Nephron progenitor cell (in vitro differentiated cells): Measurements from ENCODE around the gene SMIM13.

Experiments
- DNase-seq: peaks from one replicate; pipeline ENCODE4 v3.0.0; 2021
- H3K27ac Mint-ChIP-seq: 2 replicates; pipeline ENCODE4 v1.8.0; 2021; ENCODE audit warnings: mild to moderate bottlenecking, moderate library complexity, mixed read lengths
- H3K27me3 Mint-ChIP-seq: 2 replicates; pipeline ENCODE4 v1.8.0; 2021; ENCODE audit warnings: mild to moderate bottlenecking, low read depth, mixed read lengths; ENCODE audit not compliant: poor library complexity
- H3K36me3 Mint-ChIP-seq: 2 replicates; pipeline ENCODE4 v1.8.0; 2021; ENCODE audit warnings: low read depth, mixed read lengths
- H3K4me1 Mint-ChIP-seq: 2 replicates; pipeline ENCODE4 v1.8.0; 2021; ENCODE audit warnings: mixed read lengths
- H3K4me3 Mint-ChIP-seq: 2 replicates; pipeline ENCODE4 v1.8.0; 2021; ENCODE audit warnings: mild to moderate bottlenecking, moderate library complexity, mixed read lengths
- H3K9me3 Mint-ChIP-seq: 2 replicates; pipeline ENCODE4 v1.8.0; 2021; ENCODE audit warnings: mild to moderate bottlenecking, moderate library complexity, mixed read lengths
- TF ChIP-seq, protein P1 (sequence below): fragments of 200-600 bp; sonication (generic); IDR thresholded peaks from 2 replicates; pipeline ENCODE4 v1.5.0; 2021; ENCODE audit warnings: antibody characterized with exemption

The SMIM13 gene

DNA sequence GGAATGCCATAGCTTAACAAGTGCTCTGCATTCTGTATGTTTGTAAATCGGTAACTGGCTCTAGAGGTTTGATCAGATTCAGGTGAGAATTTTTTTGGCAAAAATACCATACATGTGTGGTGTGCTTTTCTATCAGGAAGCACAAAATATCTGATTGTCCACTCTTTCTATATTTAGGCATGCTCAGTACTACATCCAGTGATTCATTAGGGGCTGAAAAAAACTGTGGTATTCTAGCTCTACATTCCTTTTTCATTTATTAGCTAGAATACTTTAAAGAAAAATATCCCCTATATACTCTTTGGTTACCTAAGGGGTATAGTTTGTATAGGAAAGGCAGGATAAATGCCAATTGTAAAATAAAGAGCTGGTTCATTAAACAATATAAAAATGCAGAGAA lies 38.9 kb upstream of the SMIM13 start:
- Mint-ChIP-seq H3K9me3 (no peaks in the 10 kb centered on the region), H3K36me3 (no peaks in the 10 kb centered on the region)
- TF ChIP-seq, protein P1, sequence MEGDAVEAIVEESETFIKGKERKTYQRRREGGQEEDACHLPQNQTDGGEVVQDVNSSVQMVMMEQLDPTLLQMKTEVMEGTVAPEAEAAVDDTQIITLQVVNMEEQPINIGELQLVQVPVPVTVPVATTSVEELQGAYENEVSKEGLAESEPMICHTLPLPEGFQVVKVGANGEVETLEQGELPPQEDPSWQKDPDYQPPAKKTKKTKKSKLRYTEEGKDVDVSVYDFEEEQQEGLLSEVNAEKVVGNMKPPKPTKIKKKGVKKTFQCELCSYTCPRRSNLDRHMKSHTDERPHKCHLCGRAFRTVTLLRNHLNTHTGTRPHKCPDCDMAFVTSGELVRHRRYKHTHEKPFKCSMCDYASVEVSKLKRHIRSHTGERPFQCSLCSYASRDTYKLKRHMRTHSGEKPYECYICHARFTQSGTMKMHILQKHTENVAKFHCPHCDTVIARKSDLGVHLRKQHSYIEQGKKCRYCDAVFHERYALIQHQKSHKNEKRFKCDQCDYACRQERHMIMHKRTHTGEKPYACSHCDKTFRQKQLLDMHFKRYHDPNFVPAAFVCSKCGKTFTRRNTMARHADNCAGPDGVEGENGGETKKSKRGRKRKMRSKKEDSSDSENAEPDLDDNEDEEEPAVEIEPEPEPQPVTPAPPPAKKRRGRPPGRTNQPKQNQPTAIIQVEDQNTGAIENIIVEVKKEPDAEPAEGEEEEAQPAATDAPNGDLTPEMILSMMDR = no peak

DNA sequence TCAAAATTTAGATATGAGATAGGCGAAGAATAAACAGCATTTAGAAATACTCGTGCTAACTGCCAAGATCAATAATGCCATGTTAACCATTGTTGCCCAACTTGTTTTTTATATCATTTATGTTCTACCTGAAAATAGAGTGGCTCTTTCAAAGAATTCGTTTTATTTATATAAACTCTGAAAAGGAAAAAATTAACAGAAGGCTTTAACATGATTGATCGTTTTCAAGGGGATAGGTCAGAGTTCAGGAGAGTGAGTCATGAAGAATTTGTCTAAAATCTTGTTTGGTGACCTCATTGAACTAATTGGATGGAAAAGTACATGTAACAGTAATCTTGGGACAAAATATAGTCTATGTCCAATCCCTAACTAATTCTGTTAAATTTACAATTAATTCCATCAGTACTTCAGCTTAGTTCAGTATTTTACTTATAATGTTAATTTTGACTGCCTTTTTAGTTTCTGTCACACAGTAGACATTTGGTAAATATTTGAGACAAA lies 38.5 kb upstream of the SMIM13 start:
- Mint-ChIP-seq H3K27ac (no peak overlapping the region), H3K27me3 (peaks cover 6% of the 10 kb centered on the region), H3K9me3 (no peaks in the 10 kb centered on the region), H3K4me1 (no peaks in the 10 kb centered on the region), H3K36me3 (no peaks in the 10 kb centered on the region), H3K4me3 (no peak overlapping the region)
- TF ChIP-seq, protein P1 = no peak
- no peak for DNase-seq

More for the DNA sequence above, 38.9 kb upstream of the SMIM13 start:
- Mint-ChIP-seq H3K4me1 (no peaks in the 10 kb centered on the region), H3K27ac (no peak overlapping the region), H3K27me3 (peaks cover 7% of the 10 kb centered on the region), H3K4me3 (no peak overlapping the region)
- DNase-seq = no peak

DNA sequence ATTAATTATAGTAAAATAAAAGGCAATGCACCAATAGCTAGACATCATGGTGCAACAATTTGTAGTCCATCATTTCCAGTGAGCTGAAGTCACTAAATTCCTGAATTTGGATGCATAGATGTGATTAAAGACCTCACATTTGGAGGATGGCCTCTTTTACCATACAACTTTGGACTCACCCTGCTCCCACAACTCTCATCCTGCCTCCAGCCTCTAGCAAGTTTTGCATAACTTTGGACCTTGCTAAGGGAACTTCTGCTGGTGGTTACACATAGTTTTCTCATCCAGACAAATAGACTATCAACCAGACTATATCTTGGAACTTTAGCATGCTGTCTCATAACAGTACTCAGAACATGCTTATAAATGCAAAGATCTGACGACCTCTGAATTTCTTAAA lies 36.8 kb upstream of the SMIM13 start:
- TF ChIP-seq, protein P1 = no peak
- H3K27me3 Mint-ChIP-seq = peaks cover 6% of the 10 kb centered on the region
- DNase-seq = no peak
- H3K27ac Mint-ChIP-seq = no peak overlapping the region
- H3K4me3 Mint-ChIP-seq = no peak overlapping the region
- no peaks in the 10 kb centered on the region for H3K4me1 Mint-ChIP-seq
- H3K9me3 Mint-ChIP-seq = no peaks in the 10 kb centered on the region
- no peaks in the 10 kb centered on the region for H3K36me3 Mint-ChIP-seq

DNA sequence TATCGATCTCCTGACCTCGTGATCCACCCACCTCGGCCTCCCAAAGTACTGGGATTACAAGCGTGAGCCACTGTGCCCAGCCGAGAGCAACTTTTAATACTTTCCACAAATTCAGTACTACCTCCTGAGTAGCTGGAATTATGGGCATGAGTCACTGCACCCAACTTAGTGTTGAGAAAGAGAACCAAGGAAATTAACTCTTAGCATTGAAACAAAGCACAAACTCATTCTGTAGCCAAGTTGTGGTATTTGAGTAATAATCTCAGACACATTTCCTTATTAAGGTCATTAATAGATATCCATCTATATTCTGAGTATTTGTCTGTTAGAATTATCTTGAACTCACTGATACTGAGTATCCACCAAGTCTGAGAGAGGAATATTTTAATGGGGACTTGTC lies 35.2 kb upstream of the SMIM13 start:
- Mint-ChIP-seq H3K27ac (no peak overlapping the region), H3K9me3 (no peaks in the 10 kb centered on the region), H3K36me3 (no peaks in the 10 kb centered on the region)

DNA sequence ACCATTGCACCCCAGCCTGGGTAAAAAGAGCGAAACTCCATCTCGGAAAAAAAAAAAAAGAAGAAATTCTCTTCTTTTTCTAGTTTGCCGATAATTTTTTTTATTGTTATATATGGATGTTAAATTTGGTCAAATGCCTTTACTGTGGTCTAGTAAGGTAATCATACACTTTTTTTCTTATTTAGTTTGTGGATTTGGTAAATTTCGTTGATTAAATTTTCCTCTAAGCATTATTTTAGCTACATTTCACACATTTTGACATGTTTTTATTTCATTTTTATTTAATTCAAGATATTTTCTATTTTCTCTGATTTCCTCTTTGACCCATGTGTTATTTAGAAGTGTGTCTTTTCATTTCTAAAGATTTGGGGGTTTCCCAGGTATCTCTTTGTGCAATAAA lies 31.6 kb upstream of the SMIM13 start:
- Mint-ChIP-seq H3K4me1 (no peaks in the 10 kb centered on the region), H3K9me3 (no peaks in the 10 kb centered on the region), H3K27me3 (no peaks in the 10 kb centered on the region), H3K36me3 (no peaks in the 10 kb centered on the region), H3K27ac (no peak overlapping the region), H3K4me3 (no peak overlapping the region)
- DNase-seq = no peak
- TF ChIP-seq, protein P1 = no peak

More for the DNA sequence above, 35.2 kb upstream of the SMIM13 start:
- no peak overlapping the region for H3K4me3 Mint-ChIP-seq
- peaks cover 6% of the 10 kb centered on the region for H3K27me3 Mint-ChIP-seq
- H3K4me1 Mint-ChIP-seq = no peaks in the 10 kb centered on the region
- no peak for DNase-seq
- TF ChIP-seq, protein P1 = no peak

DNA sequence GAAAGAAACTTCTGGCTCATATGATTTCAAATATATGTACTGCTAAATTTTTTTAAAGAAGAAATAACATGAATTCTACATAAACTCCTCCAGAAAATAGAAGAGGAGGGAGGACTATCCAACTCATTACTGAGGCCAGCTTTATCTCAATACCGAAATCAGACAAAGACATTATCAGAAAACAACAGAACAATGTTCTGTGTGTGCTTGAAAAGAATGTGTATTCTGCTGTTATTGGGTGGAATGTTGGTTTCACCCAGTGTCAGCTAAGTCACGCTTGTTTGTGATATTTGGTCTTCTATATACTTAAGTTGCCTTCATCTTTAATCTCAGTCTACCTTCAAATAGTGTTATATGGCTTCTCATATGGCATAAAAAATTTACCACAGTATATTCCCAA lies 30.9 kb upstream of the SMIM13 start:
- Mint-ChIP-seq H3K27ac (no peak overlapping the region), H3K4me1 (no peaks in the 10 kb centered on the region), H3K36me3 (no peaks in the 10 kb centered on the region), H3K9me3 (no peaks in the 10 kb centered on the region), H3K27me3 (no peaks in the 10 kb centered on the region), H3K4me3 (no peak overlapping the region)
- DNase-seq = no peak
- TF ChIP-seq, protein P1 = no peak
